C4-2B (cell line): ENCODE measurements around the gene ZDHHC13.

Experiments
- H3K27ac ChIP-seq: fragments of 450-650 bp; 2 replicates; pipeline ENCODE4 v1.5.1; 2017
- ZFX ChIP-seq: fragments of 450-650 bp; IDR thresholded peaks from 2 replicates; pipeline ENCODE4 v1.6.1; 2017
- TF ChIP-seq, protein P1 (sequence below): fragments of 450-650 bp; conservative IDR thresholded peaks from 2 replicates; pipeline ENCODE4 v1.5.1; 2017; ENCODE audit warnings: mild to moderate bottlenecking

Gene ZDHHC13

DNA sequence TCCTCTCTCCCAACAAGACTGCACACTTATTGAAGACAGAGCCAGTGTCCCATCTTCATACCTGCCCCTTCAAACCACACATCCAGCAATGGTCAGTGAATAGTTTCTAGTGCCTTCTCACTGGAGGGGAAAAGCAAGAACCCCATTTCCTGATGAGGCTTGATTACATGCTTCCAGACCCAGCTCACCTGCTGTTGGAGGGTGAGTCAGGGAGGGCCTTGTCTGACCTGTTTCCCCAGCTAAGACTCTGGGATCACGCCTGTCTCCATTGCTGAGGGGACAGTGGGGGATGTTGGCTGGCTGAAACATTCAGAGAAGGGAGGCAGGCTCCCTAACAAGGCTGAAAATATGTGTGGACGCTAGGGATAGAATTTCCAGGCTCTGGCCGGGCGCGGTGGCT, 27.5 kb upstream of the ZDHHC13 start:
- no peak overlapping the region for H3K27ac ChIP-seq
- no peak for TF ChIP-seq ZFX
- TF ChIP-seq, protein P1, sequence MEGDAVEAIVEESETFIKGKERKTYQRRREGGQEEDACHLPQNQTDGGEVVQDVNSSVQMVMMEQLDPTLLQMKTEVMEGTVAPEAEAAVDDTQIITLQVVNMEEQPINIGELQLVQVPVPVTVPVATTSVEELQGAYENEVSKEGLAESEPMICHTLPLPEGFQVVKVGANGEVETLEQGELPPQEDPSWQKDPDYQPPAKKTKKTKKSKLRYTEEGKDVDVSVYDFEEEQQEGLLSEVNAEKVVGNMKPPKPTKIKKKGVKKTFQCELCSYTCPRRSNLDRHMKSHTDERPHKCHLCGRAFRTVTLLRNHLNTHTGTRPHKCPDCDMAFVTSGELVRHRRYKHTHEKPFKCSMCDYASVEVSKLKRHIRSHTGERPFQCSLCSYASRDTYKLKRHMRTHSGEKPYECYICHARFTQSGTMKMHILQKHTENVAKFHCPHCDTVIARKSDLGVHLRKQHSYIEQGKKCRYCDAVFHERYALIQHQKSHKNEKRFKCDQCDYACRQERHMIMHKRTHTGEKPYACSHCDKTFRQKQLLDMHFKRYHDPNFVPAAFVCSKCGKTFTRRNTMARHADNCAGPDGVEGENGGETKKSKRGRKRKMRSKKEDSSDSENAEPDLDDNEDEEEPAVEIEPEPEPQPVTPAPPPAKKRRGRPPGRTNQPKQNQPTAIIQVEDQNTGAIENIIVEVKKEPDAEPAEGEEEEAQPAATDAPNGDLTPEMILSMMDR = no peak

GRCh38 chr11:19091366-19091765, 25.6 kb upstream of the ZDHHC13 start:
- TF ChIP-seq ZFX = no peak
- TF ChIP-seq, protein P1 = no peak
- no peak overlapping the region for H3K27ac ChIP-seq

GRCh38 chr11:19092342-19092741, 24.6 kb upstream of the ZDHHC13 start:
- H3K27ac ChIP-seq = no peak overlapping the region
- TF ChIP-seq, protein P1 = no peak
- no peak for TF ChIP-seq ZFX

- no peak overlapping the region for H3K27ac ChIP-seq
- TF ChIP-seq, protein P1 = no peak
- no peak for TF ChIP-seq ZFX
Observed at GRCh38 chr11:19092850-19093249, 24.1 kb upstream of the ZDHHC13 start.

DNA sequence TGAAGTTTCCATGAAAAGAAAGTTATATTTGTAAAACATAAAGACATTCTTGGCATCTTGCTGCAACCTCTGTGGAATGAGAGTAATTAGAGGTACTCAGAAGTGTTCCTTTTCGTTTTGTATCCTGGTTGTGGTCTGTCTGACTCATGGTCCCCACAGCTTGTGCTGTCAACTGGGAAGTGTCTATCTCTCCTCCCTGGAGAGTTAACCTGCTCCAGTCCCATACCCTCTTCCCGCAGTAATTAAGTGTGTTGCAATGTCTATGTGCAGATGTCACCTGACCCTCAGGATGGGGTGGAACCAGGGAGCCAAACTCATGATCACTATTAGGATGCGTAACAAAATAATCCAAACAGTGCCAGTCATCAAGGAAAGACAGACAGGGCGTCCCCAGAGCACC, 23.0 kb upstream of the ZDHHC13 start:
- H3K27ac ChIP-seq = no peak overlapping the region
- no peak for TF ChIP-seq ZFX
- TF ChIP-seq, protein P1 = no peak

DNA sequence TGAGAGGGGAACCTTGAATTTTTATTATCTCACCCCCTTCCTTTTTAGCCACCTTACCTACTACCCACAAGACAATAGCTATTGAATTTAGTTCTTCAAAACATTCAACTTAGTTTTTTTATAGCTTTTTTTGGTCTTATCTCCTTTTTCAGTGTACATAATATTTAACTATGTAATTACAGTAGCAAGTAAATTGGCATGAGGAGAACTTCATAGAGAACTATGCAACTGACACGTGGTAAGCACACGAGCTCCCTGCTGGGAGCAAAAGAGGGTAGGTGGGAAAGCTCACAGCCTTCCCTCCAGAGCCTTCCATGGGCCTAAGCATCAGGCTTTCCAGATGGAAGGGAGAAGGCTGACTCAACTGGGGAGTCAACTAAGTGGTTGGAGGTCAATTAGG, 22.1 kb upstream of the ZDHHC13 start:
- no peak overlapping the region for H3K27ac ChIP-seq
- TF ChIP-seq ZFX = no peak
- TF ChIP-seq, protein P1 = no peak

DNA sequence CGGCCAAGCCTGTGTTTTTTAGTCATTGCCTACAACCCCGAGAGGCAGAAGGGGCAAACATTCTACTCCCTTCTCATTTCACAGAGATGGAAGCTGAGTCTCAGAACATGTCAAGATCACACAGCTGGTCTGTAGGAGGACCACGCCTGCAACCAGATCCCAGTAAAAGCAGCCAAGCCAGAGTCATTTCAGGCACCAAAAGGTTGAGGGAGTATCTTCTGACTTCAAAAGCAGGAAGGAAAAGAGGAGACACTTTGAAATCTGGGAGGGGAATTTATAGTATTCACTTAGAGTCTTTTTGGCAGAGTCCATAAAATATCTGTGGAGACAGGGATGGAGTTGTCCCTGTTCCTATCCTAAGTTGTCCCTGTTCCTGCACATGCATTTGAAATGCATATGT, 17.9 kb upstream of the ZDHHC13 start:
- TF ChIP-seq, protein P1 = no peak
- TF ChIP-seq ZFX = no peak
- H3K27ac ChIP-seq = no peak overlapping the region
